NCI-H82 treated with DMSO at 0.1 percent for 48 hours (cell line): ENCODE measurements around the gene TSPAN4.

Experiments used
- DNase-seq: peaks from one replicate; lab custom pipeline; 2025; ENCODE audit not compliant: unreplicated experiment; lab: John Stamatoyannopoulos, UW

Gene TSPAN4

GRCh38 chr11:842370-843002, at the start of gene TSPAN4, which contains the start of gene POLR2L:
Gene TSPAN4 (plus strand): TSS chr11:842852. CDS start chr11:850305, 7,453 bp downstream.
Gene POLR2L (minus strand): TSS chr11:842529. CDS start chr11:842508, 21 bp downstream.
- peak; percentile 32 for DNase-seq

DNA sequence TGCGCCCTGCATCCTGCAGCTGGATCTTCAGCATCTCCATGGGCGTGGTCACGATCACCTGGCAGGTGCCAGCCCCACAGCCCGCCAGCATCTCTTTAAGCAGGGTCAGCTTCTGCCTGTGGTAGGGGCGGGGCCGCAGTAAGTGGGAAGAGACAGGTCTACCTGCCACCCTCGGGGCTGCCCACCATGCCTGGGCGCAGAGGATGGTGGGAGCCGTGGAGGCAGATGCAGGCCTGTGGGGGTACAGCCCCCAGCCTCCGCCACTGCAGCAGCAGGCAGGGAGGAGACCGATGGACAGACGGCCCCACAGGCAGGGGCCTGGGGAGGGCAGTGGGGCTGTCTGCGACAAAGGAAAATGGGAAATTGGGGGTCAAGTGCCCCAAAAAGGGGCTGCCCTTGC, 49.8 kb upstream of the TSPAN4 start:
- DNase-seq = no peak

GRCh38 chr11:793556-793955, 49.1 kb upstream of the TSPAN4 start:
- DNase-seq = no peak

GRCh38 chr11:794013-794765, 48.5 kb upstream of the TSPAN4 start:
- no peak for DNase-seq

DNA sequence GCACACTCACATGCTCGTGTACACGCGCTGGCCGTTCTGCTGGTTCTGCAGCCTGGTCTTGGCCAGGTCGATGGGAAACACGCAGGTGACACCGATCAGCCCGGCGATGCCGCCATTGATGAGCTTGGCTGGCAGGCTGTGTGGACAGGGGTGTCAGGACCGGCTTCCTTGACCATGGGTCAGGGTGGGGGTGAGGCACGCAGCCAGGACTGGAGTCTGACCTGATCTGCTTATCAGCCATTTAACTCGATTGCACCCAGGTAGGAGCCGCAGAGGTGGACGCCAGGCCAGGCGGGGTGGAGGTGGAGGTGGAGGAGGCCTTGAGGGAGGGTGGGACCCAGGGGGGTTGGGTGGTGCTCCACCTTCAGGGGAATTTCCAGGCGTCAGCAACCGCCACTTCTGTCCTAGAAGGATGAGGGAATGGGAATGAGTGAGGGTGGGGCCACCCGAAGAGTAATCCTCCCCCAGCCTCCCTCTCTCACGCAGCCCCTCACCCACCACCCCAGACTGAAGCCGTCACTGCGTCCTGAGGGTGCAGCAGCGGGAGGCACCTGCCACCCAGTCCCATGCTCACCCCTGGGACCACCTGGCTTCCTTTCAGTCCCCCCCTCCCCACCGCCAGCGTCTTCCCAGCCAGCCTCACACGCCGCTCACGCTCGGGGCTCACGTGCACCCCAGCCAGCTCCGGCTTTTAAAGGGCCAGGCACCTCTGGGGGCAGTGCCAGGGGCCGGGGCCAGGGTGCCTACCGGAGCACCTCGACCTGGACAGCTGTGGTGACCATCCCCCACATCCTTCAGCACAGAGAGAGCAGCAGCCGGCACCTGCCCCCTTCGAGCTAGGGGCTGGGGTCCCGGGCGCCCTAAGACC, 47.7 kb upstream of the TSPAN4 start:
- DNase-seq = no peak

- peak; percentile 12 for DNase-seq
Measured at GRCh38 chr11:795634-796564, 46.8 kb upstream of the TSPAN4 start.

DNA sequence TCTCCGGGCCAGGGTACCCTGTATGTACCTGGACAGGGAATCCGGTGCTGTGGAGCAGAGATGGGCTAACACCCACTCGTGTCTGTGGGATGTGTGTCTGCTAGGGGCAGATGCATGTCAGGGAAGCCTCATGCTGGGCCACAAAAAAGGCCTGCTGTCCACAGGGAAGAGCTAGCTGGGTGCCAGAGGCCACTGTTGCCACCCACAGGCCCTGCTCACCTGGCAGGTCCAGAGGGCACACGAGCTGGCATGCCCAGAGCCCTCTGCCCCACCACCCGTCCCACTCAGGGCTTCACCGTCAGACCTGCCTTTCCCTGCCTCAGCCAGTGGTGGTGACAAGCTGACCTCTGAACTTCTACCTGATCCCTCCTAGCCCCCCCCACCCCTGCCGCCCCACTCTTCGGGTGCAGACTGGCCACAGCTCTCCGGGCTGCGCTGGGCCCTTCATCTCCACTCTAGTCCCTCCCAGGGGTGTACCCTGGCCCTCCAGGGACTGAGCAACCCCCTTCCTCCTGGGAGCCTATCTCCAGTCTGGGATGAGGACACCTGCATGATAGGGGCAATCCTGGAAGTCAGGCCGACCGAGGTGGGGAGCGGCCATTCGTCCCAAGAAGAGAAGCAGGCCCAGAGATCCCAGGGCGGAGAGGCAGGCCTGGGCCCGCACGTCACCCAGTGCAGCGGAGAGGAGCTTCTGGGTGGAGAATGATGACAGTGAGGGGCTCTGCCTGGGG, 45.9 kb upstream of the TSPAN4 start:
- no peak for DNase-seq

- peak; percentile 65 for DNase-seq
Measured at GRCh38 chr11:797296-798092, 45.2 kb upstream of the TSPAN4 start.

- DNase-seq = peak; percentile 15
Measured at GRCh38 chr11:798093-798713, 44.4 kb upstream of the TSPAN4 start, which contains the start of gene SLC25A22. Gene SLC25A22 (minus strand): TSS chr11:798281. CDS start chr11:795006, 3,275 bp downstream.

DNA sequence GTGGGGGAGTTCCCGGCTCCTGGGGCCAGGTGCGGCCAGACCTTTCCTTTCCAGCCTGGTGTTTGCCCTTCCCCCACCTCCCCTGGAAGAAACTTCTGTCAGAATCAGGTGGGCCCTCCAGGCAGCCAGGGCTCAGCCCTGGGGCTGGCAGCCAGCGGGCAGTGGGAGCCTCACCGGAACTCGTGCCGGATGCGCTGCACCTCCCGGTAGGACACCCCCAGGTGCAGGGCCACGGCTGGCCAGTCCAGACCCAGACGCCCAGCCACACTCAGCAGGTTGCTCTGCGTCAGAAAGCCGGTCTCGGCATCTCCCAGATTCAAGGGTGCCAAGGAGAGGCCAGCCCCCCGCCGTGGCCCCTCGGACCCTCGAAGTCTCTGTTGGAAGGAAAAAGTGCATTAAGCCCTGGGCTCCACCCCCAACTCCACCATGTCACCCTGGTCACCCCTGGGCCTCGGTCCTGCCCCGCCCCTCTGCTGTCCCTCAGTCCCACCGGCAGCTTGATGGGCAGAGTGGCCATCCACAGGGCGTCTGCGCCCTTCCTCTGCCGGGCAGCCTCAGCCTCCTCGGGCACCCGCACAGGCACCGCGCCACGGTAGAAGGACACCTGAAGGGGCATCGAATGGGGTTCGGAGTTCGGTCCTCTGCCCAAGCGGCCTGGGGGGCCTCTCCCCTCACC, 42.9 kb upstream of the TSPAN4 start:
- no peak for DNase-seq

DNA sequence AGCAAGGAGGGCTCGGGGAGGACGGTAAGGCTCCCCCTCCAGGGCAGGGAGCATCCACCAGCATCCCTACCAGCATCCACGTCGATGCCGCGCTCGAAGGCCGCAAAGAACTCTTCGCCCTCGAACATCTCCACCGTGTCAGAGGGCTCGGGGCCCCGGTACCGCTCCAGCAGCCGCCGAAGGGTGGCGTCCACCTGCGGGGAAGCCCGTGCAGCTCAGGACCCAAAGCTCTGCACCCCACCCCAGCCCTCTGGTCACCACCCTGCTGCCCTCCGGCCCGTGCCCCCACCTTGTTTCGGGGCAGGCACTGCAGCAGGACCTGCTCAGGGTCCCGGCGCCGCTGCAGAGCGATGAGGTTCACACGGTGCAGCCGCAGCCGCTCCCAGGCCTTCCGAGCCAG, 42.2 kb upstream of the TSPAN4 start:
- no peak for DNase-seq

DNA sequence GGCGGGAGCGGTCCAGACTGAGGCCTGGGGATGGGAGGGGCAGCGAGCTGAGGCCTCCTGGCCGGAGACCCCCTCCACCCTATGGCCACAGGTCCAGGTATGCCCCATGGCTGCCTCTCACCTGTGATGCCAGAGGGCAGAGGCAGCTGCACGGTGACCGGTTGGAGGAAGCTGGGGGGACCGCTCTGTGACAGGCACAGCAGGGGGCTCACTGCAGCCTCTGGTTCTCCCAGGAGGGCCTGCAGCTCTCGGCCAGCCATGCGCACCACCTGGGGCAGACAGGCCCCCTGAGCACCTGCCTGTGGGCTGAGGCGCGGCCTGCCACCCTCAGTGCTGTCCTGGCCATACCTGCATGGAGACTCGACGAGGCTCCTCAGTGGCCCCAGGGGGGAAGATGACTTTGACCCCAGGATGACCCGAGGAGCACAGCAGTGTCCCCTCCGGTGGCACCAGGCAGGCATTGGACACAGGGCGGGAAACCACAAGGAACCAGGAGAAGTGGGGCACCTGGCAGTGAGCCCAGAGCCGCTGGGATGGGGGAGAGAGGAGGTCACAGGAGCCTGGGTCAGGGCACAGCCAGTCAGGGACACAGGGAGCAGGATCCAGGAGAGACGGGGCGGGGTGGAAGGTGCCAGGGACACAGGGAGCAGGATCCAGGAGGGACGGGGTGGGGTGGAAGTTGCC, 41.4 kb upstream of the TSPAN4 start:
- no peak for DNase-seq

GRCh38 chr11:802018-802617, 40.5 kb upstream of the TSPAN4 start:
- DNase-seq = no peak

DNA sequence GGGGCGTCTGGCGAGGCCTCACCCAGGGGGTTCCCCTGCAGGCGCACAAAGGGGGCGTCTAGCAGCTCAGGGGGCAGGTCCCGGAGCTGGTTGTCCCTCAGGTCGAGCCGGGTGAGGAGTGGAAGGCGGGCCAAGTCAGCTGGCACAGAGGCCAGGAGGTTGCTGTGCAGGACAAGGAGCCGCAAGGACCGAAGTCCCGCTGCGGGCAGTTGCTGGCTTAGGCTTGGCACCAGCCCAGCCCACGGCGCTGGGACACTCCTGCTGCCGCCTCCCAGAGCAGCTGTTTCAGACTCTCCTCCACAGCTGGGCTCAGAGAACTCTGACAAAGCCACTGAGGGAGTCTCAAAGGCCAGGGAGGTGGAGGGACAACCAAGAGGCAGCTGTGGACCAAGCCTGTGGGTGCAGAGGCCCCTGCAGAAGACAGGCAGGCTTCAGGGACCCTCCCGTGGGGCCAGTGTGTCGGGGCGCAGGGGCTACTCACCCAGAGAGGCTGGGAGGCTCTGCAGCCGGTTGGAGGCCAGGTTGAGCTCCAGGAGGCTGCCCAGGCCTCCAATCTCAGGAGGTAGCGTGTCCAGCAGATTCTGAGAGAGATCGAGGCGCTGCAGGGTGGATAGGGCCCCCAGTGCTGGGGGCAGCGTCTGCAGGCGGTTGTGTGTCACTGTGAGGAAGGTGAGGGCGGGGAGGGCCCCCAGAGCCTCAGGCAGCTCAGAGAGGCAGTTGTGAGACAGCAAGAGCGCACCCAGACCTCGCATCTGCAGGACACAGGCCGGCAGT, 39.8 kb upstream of the TSPAN4 start:
- no peak for DNase-seq

DNA sequence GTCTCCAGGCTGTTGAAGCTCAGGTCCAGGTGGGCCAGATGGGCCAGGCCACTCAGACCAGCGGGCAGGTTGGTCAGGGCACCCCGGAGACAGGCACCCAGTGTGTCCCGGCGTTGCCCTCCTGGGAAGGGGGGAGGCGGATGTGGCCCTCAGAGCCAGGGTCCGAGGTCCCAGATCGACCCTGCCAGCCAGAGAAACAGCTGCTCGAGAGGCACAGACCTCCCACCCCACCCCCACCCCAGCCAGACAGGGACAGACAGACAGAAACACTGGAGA, 39.2 kb upstream of the TSPAN4 start:
- DNase-seq = no peak

- no peak for DNase-seq
Measured at GRCh38 chr11:803770-804598, 38.7 kb upstream of the TSPAN4 start.
